Suppressor macrophage (primary cell): ENCODE measurements around the gene S100G.

Experiments
- DNase-seq, 4 experiments: peaks; one replicate each; pipeline ENCODE4 v3.0.0-alpha.2; 2020 to 2022

The S100G gene

DNA sequence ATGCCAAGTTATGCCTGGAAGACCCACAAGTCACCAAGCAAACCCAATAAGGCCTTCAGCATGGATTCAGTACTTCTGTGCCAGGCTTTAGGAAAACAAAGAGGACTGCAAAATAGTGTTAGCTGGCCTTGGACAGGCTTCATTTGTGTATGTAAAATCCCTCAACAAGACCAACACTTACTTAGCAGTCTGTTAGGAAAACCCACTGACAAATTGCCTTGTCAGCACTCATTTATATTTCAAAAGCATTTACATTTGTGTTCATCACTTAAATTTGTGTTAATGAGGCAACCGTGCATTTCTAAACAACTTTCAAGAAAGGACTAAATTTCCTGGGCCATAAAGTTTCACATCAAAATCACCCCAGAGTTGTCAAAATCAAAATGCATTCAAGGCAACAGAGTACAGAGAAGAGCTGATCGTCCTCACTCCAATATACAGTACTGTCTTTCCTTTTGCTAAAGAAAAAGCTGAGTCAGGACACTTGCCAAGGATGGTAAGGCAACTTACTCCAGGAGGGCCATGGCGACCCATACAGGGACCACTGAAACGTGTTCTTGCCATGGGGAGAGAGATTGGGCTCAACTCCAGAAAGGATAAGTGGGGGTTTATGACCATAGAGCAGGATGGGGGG is 1.6 kb downstream of the S100G start:
- DNase-seq = no peak

DNA sequence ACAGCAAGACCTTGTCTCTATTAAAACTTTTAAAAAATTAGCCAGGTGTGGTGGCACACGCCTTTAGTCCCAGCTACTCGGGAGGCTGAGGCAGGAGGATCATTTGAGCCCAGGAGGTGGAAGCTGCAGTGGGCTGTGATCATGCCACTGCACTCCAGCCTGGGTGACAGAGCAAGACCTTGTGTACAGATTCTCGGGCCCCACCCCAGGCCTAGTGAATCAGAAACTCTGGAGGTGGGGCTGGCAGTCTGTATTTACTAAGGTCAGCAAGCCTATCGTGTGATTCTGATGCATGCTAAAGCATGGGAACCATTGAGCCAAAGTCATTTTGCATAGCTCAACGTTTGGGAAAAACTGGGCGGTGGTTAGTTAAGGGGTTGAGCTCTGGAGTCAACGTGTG is 3.5 kb downstream of the S100G start:
- no peak for DNase-seq

DNA sequence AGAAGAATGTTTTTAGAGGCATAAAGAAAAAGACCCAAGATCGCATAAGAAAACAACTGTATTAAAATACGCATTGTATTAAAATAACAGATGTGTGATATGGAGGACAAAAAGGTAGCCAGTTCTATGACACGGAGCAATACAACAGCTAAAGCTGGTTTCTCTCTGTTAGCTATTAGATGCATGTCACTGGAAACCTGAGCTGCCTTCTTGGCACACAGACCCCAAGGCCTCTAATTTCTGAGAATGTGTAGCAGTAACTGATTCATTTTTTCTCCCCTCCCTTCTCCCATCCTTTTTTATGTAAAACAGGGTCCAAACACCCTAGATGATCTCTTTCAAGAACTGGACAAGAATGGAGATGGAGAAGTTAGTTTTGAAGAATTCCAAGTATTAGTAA is 4.1 kb downstream of the S100G start:
- DNase-seq = no peak

DNA sequence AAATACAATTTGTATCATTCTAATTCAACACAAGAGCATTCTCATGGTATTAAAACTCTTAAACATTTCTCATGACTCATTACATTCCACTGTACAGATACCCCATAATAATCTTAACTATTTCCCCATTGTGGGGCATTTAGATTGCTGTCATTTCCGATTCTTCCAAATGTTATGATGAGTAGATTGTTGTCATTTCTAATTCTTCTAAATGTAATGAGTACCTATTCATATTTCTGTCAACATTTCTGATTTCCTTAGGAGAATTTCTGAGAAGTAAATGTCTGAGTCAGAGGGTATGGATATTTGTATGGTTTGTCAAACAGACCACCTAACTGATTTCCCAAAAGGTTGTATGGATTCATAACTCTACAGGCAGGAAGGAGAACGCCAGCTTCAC is 8.3 kb downstream of the S100G start:
- DNase-seq = no peak

DNA sequence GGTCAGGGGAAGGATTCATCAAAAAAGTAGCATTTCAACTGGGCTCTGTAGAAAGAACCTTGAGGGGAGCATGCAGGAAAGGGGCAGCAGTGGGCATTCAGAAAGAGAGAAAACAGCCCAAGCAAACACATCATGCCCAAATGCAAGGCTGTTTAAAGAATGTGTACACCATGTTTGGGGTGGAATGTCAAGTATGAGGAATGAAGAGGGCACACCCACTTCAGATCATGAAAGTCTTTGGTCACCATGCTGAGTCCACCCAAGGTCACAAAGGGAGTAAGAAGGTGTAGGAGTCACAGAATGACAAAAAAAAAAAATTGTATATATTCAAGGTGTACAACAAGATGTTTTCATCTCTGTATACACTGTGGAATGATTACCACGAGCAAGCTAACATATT is 9.4 kb downstream of the S100G start:
- DNase-seq = no peak

DNA sequence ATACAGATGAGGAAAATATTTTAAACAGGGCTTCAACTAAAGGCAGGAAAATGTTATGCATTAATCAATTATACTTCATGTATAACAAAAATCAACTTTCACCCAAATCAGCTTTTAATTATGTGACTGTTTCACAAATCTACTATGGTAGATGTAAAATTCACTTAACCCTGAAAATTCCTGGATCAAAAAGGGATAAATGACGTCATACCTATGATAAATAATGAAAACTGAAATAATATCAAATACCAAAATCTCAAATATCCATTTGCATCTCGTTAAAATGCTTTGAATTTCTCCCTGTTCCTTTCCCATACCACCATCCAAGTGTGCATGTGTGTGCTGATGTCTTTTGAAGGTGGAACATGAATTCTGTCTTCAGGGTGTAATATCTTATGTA is 11.5 kb downstream of the S100G start:
- DNase-seq = no peak

DNA sequence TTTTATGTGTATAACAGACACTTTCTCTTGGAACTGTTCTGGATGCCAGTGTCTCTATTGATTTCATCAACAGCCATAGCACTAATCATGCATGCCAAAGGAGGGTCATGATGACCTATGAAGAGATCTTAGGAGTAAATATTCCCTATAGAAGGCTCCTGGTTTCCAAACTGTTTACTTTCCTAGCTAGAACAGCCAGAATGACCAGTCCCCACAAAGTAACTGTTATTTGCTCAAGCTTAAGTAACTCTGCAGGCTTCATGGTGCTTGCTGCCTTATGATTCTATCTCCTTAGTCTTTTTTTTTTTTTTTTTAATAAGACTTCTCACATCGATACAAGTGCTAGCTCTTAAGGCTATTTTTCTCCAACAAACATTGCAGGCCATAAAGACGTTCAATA is 12.4 kb downstream of the S100G start:
- DNase-seq = no peak

DNA sequence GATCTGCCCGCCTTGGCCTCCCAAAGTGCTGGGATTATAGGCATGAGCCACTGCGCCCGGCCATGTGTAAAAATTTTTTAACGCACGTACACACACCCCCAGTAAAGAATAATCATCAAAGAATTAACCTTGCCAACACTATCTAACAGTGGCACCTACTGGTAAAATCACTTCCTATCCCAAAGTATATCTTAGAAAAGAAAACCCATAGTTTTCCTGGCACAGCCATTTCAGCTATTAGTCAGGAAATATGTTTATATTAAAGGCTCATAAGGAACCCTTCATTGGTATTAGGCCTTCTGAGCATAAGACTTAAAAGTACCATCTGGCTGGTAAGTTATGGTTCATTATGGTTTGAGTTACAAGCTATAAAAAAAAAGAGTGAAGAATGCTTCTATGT is 14.1 kb downstream of the S100G start:
- no peak for DNase-seq

DNA sequence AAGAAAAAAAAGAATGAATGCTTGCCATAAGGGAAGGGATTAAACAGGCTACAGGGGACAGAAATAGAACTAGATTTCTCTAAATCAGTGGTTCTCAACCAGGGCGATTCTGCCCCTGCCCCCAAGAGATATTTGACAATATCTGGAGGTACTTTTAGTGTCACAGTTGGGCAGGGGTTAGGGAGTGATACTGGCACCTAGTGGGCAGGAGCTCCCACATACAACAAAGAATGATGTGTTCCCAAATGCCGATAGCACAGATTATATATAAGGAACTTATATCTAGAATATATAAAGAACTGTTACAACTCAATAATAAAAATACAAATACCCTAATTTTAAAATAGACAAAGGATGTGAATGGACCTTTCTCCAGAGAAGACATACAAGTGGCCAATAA is 14.7 kb downstream of the S100G start:
- no peak for DNase-seq

DNA sequence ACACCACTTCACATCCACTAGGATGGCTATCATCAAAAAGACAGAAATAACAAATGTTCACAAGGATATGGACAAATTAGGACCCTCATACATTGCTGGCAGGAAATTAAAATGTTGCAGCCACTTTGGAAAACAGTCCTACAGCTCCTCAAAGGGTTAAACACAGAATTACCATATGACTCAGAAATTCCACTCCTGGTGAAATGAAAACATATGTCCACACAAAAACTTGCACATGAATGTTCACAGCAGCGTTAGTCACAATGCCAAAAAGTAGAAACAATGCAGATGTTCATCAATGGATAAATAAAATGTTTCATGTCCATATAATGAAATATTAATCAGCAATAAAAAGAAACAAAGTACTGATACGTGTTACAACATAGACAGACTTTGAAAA is 15.1 kb downstream of the S100G start:
- DNase-seq = no peak

DNA sequence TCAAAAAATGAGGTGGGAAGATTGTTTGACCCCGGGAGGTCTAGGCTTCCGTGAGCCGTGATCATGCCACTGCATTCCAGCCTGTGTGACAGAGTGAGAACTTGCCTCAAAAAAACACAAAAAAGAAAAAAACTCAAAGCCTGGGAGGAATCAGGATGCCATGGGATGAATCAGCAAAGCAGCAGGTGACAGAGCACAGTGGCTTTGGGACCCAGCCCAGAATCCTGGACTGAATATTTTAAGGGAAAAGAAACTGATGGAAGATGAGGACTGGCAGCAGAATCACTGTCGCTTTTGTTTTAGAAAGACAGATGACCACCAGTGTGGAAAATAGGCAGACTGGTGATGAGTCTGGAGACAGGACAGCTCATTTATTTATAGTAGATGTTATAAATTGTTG is 16.6 kb downstream of the S100G start:
- DNase-seq = no peak

DNA sequence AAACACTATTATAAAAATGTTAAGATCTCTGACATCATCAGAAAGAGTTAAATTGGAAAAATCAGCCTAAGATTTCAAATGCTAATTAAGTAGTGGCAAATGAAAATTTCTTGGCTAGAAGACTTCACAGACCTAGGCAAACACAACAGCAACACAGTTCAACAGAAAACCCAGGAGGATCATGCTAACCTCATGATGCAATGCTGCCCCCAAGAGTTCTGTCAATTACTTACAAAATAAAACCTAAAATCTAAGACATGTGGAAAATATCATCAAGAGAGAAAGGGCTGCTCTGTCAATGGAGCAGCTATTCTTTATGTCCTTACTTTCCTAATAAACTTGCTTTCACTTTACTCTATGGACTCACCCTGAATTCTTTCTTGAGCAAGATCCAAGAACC is 21.0 kb downstream of the S100G start:
- DNase-seq = peak in 3 of 4 experiments; percentile 0 to 34 (median 14)

DNA sequence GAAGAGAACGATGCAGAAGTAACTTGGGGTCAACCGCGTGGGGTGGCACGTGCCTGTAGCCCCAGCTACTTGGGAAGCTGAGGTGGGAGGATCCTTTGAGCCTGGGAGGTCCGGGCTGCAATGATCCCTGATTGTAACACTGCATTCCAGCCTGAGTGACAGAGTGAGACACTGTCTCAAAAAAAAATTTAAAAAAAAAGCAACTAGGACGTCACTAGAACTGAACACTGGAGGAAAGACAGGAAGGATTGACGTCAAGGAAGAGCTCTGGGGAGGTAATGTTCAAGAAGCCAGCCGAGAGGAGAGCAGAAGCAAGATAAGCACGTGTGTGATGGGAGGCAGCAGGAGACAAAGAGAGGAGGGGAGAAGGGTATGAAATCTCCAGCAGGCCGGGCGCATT is 28.7 kb downstream of the S100G start:
- no peak for DNase-seq

DNA sequence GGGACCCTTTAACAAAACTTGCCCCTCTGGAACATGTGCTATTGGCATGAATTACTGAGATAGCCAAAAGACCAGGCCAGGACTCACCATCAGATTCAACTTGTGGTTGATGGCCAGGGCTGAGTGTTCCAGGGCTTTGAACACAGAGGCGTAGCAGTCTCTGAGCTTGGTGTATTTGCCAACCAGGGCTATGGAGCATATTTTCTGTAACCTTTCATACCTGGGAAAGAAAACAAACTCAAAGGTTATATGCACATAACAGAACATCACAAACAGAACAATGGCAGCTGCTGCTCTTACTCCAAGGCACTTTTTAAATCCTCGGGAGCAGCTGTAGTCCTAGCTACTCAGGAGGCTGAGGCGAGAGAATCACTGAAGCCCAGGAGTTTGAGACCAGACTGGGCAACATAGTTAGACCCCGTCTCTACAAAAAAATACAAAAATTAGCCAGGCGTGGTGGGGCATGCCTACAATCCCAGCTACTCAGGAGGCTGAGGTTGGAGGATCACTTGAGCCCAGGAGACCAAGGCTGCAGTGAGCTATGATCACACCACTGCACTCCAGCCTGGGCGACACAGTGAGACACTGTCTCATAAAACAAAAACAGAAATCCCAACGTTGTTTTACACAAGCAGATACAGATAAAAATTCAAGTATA is 33.2 kb downstream of the S100G start:
- no peak for DNase-seq

DNA sequence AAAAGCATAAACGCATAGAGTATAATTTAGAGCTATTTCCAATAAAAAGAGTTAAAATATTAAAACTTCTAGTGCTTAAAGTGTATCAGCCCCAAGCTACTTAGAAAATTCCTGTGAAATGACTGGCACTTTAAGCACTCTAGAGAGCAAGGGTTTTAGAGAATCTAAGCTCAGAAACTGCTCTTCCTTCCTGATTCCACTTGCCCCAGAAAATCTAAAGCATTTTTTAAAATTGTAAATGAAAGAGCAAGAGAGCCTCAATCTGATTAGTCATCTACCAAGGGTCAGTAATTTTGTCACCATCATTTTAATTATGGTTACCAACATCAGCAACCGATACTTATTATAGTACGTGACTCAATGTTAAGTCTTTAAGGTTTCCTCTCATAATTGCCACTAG is 37.6 kb downstream of the S100G start:
- DNase-seq = no peak

DNA sequence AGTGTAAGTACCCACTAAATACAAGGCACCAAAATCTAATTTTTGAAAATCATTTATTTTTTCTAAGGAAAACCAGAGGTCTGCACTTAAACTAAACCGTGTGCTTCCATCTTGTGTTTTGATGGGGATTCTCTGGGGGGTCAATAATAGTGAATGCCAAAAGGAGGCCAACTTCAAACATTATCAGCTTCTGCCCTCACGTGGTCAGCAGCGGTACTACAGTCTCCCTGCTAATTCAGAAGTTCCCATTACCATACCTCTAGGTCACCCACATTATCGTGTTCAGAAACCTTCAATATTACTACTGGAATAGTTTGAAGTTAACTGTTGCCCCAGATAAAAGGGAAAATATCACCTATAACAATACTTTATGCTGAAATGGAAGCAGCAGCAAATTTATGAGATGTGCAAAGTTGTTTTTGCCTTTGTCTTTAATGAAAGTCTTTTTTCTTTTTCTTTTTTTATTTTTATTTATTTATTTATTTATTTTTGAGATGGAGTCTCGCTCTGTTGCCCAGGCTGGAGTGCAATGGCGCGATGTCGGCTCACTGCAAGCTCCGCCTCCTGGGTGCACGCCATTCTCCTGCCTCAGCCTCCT is 45.2 kb downstream of the S100G start:
- DNase-seq = peak; percentile 53 to 66 (median 60)

DNA sequence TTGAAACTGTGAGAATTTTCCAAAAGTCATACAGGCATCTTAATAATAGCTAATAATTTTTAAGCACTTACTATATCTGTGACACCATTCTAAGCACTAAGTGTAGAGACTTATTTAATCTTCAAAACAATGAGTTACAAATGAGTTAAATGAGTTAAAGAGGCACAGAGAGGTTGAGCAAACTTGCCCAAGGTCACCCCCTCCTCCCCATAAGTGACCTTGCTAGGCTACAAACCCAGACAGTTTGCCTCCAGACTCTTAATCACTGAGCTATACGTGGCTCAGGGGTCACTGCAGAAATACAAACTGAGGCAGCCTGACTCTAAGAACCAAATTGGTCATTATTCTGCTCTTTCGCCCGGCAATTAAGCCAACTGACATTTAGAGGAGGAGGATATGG is 47.0 kb downstream of the S100G start:
- no peak for DNase-seq

DNA sequence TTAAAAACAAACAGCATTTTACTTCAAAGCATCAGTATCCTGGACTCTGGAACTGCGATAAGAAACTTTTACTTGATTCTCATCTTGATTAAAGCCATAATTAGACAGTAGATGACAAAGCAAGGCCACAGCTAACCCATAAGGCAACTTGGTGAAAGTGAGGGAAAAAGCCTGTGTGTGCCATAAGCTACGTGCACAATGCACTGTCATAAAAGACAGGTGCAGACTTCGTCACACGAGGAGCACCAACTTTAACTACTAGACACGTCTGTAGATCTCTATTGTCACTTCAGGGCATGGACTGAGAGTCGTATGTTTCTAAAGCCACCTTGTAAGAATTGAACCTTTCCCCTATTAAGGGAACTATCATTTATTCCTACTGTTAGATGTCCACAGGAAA is 49.4 kb downstream of the S100G start:
- no peak for DNase-seq

DNA sequence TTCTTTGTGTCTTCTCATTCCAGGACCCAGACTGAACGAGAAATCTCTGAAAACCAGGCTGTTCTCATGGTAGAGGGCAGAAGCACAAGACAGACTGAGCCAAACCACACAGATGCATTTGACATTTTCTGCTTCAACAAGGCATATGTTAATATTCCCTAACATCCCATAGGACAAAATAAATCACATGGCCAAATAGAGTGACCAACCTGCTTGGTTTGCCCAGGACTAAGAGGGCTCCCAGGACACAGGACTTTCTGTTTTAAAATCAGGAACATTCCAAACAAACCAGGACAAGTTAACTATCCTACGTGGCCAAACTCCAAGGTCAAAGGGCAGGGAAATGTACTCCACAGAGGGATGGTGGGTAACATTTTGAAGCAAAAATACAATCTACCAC is 50.8 kb downstream of the S100G start:
- no peak for DNase-seq

DNA sequence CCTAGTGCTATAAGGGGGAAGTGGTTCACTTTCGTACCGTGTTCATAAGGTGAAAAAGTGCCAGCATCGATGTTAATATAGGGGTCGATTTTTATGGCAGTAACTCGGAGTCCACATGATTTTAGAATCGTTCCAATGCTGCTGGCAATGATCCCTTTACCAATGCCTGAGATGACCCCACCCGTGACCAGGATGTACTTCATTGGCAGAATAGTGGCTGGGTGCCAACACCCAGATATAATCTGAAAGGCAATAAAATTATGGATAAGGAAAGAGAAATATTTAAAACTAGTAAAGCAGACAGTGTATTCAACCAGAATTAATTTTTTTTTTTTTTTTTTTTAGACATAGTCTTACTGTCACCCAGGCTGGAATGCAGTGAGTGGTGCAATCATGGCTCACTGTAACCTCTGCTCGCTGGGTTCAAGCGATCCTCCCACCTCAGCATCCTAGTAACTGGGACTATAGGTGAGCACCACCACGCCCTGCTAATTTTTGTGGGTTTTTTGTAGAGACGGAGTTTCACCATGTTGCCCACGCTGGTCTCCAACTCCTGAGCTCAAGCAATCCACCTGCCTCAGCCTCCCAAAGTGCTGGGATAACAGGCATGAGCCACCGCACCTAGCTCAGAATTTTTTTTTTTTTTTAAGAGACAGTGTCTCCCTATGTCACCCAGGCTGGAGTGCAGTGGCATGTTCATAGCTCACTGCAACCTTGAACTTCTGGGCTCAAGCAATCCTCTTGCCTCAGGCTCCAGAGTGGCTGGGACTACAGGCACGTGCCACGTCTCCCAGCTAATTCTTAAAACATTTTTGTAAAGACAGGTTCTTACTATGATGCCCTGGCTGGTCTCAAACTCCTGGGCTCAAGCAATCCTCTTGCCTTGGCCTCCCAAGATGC is 53.0 kb downstream of the S100G start:
- DNase-seq = no peak
